Ecto neural progenitor cell (in vitro differentiated cells): ENCODE results near the gene TMEM209.

Experiments
- DNase-seq: peaks from one replicate; pipeline ENCODE4 v3.0.0-alpha.2; 2018; ENCODE audit warnings: low spot score

The TMEM209 gene

DNA sequence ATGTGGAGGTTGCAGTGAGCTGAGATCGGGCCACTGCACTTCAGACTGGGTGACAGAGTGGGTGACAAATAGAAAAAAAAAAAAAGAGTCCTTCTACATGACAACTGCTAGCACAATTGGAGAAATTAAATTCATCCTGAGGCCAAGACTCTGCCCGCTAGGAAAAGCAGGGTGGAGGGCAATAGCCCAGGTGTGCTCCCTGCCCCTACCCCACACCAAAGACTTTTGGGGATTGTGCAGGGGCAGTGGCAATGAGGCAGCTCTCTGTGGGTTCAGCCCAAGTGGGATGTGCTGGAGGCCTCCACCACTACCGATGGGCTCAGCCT is 61.3 kb downstream of the TMEM209 start:
- DNase-seq = no peak

DNA sequence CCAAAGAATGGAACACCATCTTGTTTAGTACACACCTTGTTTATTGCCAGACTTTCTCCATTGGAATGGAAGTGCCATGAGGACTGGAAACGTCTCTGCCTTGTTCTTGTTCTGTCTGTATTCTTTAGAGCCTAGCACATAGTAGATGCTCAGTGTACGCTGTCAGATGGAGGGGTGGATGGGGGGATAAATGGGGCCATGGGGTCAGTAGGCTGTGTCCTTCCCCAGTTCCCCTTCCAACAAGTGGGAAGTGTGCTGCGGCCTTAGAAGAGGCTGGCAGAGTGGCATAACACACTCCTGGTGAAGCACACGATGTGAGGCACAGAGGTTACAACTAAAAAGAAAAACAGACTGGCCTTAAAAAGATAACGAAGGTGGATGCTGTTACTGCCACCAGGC is 61.9 kb downstream of the TMEM209 start:
- no peak for DNase-seq

DNA sequence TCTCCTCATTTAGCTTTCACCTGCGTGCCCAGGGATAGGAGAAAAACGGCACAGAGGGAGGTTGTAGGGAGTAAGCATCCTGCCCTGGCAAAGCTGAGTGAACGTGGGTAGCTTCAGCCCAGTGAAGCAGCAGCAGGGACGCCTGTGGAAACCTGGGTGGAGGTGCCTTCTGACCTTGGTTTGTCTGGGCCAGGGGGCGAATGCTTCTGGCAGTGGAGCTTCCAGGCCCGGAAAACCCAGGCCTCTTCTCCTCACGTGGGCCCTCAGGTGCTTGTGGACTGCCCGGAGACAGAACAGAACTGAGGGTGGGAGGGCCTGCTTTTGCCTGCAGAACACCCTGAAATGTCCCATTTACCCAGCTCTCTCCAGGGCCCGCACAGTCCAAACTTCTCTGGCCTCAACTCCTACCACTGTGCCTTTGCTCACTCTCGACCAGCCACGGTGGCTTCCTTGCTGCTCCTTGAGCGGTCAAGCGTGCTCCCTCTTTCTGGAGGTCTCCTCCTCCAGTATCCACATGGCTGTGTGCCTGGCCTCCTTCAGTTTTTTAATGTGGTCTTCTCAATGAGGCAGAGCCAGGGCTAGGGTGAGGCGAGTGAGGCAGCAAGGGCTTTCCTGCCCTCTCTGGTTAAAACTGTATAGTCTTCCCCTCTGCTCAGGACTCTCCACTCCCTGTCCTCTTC is 62.4 kb downstream of the TMEM209 start:
- DNase-seq = no peak

DNA sequence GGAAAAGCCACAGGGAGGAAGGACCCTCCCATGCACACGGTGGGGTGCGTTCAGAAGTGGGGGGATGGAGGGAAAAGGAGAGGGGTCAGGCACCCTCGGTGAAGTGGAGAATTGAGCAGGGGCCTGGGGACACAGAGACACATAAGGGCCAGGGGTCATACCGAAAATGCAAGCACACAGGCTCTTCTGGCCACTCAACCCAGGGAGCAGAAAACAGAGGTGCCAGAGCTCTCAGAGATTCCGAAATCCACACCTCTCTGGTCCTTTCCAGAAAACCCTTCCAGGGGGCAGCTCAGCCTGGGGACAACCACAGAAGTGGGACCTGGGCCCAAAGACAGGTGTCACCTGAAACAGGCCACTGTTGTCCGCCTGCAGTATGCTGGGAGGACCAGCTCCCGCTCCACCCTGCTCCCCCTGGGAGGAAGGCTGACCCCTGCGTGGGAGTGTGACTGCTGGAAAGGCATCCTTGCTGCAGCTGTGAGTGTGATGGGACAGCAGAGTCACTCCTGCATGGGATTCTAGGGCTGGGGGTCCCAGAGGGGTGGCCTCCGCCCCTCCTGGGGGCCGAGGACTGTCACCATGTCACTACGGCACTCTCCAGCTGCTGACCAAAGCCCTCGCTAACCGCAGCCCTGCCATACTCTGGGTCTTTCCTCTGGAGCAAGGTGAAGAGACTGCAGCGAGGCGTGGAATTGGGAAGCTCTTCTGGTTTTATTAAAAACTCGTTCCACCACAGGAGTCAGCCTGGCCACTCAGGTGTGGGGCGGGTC is 63.1 kb downstream of the TMEM209 start:
- no peak for DNase-seq

DNA sequence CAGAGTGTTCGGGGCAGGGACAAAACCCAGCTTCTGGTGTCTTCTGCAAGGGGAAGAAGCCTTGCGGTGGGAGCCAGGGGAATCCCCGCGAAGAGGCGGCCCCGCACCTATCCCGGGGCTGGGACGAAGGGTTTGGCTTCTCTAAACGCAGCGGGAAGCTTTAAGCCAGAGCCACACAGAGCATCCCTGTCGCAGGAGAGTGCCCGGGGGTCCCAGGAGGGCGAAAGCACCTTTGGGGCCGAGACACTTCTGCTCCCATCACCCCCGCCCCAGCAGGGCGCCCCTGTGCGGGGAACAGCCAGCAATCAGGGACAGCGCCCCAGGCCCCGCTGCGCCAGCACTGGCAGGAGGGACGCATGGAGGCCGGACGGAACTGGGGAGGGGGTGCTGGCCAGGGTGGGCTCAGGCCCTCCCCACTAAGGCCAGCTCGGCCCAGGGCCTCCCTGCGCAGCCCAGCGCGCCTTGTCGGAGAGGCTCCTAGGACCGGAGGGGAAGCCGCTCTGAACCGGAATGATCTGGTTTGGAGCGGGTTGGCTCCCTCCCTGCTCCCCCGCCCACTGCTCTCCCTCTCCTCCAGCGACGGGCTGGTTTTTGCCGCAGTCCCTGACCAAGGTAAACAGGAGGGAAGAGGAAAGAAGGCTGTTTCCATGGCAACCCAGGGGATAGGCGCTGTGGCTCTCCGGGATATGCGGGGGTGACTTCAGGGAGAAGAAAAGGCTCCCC is 63.9 kb downstream of the TMEM209 start:
- DNase-seq = peak; percentile 88

DNA sequence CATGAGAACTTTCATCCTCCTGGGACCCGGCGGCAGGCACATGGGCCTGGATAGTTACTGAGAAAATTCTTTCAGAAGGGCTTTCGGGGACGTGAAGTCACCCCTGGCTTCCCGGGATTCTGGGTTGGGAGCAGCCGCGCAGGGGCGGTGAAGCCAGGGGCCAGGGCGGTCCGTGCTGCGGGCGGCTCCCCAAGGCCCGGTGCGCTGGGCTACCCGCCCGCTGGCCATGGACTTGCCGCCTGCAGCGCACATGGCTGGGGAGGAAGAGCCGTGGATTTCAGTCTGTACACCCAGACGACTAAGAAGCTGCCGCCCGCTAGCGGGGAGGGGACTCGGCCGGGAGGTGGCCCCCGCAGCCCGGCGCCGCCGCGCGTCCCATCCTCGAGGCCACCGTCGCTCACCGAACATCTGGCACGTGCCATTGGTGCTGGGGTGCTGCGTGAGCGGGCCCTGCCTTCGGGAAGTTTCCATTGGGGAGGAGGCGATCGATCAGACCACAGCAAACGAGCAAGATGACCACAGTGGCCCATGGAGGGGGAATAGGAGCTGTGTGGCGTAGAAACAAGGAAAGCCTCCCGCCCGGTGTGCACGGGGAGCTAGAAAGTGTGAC is 64.5 kb downstream of the TMEM209 start:
- DNase-seq = no peak

DNA sequence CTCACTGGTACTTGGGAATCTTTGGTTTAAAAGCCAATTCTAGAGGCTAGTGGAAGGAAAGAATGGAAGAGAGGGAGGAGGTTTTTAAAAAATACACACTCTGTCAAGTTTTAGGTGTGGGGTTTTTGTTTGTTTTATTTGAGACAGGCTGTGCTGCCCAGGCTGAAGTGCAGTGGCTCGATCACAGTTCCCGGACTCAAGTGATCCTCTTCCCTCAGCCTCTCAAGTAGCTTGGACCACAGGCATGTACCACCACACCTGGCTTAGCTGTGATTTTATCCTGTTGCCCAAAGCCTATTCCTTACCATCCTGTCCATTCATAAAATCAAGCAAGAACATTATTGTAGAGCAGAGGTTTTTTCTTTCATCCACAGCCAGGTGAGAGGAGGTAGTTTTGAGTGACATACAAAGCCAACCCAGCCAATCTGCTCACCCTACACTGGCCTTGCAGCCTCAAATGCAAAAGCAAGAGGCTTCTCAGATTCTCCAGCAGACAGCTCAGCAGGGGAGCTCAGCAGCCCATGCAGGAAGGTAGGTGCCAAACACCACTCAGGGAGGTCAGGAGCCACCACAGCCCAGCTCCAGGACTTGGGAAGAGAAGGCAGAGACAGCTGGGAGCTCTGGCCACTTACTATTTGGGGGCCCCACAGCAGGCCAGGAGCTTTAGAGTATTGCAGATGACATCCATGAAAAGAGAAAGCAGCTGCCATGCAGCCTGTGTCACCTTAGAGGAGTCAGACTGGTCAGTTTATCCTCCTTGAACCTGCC is 65.8 kb downstream of the TMEM209 start:
- DNase-seq = no peak

DNA sequence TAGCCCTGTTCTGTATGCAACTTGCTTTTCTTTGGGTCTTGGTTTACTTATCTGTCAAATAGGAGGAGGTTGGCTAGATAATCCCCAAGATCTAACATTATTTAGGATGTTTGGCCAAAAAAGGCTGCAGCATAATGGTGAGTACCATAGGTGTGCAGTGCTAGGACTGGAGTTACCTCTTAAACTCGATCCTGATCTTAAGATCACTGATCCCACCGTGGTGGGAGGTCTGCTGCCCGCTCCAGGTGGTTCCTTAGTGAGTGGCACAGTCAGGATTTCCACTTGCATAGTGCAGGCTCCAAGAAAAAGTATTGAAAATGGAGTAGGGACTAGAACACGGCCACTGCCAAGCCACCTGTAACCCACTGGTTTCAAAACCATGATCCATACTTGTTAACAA is 68.0 kb downstream of the TMEM209 start:
- no peak for DNase-seq

DNA sequence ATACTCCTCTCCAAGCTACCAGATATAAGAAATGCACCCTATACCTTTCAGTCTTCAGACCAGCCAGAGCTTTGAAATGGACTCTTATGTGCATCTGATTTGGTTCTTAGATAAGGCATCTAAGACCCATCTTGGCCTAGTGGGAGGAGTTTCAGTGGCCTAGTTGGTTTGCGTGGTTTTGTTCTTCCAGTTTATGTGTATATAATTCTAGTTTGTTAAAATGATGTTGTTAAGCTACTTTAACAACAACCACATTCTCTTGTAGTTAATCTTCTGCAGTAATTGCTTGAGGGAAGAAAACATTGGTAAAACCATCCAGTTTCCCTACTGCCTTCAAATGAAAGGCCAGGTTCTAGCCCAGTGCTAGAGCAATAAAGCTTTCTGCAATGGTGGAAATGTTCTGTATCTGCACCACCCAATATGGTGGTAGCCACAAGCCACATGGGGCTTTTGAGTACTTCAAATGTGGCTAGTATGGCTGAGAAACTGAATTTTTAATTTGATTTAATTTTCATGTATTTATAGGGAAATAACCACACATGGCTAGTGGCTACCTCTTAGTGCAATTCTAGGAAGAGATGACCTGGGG is 68.5 kb downstream of the TMEM209 start:
- DNase-seq = no peak

DNA sequence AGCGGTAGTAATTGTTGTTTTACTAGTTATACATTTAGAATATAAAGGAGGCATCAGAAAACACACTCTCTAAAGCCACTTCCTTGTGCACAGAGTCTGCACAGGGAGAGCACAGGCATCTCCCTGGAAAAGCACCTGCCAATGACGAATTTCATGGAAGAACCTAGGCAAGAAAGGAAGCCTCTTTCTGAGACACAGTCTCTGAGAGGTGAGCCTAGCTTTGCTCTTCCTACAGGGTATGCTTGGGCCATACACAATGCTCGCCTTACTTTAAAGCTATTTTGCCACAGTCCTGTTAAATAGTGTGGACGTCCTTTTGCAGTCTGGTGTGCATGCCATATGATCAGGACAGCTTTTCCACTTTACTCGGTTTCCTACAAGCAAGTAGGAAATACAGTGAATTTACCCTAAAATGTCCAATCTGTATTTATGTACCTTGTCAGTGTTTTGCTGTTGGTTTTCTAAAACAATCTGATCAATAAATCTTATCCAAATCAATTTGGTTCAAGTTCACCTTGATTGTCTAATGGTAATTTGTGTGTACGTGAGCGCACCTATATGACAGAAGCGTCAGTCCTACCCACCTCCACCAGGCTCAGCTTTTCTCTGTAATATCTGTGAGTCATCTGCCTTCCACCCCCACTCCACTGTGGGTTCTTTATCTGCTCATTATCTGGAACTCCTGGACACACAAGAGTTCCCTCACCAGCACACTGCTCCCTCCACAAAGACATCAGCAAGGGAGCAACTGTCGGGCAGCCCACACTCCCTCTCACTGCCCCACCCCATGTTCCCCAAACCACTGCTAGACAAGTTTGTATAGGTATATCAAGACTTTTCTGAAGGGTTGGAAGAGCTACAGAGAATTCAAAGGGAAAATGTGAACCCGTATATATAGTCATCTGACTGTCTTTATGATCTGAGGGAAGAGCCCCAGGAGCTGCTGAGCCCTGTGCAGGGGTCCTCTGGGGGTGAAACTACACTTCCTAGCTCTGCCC is 69.7 kb downstream of the TMEM209 start:
- no peak for DNase-seq

DNA sequence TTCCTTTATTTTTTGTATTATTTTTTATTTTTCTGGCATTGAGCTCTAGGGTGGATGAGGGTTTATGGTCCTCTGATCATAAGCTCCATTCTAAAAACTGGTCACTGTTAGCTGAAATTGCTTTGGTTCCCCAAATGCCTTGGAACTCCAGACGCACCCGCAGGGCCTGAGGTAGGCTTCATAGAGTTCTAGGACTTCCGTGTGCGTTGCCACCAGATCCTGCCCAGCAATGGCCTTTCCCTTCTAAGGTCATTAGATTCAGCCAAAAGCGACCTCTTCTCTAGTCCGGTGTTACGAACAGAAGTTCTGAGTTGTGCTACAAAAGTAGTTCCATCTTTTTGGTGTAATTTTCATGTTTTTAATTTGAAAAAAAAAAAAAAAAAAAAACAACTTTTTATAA is 70.5 kb downstream of the TMEM209 start:
- no peak for DNase-seq

DNA sequence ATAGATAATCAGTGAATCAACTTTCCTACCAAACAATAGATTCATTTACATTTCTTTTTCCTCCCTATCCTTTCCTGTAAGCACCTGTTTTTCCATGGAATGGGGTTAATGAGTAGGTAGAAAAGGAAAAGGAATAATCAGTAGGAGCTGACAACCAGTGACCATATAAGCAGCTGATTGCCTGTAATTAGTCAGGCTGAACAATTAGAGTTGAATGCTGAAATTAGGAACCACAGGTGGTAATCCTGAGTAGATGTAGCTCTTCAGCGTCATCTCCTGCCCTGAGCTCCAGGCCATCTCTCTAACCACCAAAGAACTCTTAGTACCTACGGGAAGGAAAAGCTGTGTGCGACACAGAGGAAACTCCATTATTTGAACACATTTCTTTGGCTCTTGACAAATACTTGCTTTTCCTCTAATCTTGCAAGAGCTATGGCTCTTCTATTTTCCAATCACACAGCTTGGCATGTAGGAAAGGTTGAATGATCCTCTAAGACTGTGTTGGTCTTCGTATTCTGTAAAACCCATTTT is 71.0 kb downstream of the TMEM209 start:
- DNase-seq = no peak

DNA sequence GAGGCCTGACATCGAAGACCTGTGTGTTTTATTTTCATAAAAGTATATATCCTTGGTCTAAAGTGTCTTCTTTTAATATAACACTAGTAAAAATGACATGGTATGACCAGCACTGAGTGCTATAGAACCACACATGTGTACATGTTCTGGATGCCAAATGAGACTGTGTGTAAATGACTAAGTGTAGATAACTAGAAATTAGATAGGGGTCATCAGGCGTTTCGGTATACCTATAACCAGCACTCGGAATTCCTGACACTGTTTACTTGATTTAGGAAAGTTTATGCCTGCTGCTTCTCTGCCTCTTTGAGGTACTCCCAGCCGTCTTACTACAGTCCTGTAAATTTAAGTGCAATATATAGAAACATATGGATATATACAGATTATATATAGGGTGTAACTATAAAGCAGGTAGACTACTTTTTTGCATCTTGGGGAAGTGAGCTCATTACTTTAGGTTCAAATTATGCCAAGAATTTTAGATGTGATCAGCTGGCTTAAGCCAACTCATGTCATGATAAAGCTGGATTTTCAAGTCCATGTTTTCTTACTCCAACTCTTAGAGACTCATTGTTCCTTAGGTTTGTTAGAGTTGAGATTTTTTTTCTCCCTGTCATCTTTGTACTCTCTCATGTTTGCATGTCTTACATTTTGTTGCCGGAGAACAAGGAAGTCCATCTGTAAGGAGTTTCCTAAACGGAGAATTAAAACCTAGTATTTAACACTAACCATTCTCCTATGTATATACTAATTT is 72.0 kb downstream of the TMEM209 start:
- DNase-seq = no peak

DNA sequence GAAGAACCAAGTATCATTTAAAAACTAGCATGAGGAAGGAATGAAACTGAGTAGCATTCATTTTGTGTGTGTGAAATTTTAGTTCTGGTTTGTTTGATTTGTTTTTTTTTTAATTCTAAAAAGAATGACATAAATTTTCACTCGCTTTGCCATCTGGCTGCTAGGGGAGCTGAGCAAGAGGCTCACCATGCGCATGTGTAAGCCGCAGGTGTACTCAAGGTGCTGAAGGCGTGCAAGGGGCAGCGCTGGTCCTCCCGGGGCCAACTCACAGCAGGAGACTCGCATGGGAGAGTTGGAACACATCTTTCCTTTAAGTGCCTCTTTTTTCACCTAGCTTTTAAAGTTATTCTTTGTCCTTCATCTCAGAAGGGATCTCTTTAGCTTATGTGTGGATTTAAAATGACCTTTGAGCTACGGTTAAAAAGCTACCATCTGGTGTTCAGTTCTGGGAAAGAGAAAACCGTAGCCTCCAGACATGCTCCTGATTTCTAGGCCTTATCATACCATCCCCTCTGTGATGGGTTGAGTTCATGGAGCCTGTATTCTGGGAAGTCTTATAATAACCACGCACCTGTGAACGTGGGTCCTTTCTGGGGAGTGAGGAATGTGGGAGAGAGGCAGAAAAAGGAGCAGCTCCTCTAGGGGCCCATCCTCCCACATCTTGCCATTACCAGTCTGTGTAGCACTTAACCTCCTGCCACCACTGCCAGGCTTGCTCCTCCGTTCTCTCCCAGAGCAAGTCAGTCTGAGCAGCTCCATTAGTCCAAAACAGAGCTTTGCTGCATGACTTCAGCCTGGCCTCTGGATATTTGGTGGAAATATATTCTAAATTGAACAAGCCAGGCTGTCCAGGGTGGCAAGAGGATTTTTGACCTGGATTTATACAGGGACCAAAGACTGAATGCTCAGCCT is 73.0 kb downstream of the TMEM209 start:
- DNase-seq = no peak

DNA sequence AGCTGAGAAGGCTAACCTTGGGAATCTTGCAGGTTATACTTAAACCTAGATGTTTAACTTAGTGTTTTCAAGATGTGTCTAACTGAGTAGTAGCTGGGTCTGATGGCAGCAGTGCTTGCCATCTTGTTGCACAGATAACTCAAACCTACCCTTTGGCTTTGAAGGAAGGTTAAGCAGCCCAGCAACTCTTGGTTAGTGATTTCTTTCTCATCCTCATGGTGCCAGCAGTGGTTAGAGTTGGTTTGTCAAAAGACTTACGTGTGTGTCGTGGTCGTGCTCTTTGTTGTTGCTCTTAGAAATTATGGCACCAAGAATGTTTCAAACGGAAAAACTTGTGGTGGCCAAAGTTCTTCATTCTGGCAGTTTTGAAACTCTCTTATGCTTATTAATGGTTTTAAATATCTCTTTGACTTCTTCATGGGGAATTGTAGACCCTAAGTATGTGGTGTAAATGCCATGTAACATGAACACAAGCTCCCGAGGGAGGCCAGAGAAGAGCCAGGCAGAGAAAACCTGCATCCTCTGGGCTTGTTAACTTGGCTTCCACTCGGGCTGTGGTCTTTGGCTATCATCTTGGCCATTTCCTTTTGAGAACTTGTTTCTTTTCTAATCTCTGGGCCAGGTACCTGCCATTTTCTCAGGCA is 73.9 kb downstream of the TMEM209 start:
- DNase-seq = no peak

DNA sequence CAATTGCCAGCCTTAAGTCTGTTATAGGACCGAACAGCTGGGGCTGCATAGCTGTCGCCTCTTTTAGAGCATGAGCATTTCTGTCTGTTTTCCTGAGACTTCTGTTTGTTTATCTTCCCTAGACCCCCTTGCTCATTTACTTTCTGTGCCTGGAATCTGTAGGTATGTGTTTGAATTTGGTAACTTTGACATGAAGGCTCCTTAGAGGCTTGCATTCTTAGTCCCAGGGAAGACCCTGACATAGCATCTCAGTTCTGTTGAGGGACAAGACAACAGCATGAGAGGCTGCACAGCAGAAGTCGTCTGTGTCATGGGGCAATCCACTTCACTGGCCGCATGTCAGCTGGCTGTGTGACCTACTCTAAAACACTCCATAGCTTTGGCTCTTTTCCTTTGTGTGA is 76.2 kb downstream of the TMEM209 start:
- DNase-seq = no peak

DNA sequence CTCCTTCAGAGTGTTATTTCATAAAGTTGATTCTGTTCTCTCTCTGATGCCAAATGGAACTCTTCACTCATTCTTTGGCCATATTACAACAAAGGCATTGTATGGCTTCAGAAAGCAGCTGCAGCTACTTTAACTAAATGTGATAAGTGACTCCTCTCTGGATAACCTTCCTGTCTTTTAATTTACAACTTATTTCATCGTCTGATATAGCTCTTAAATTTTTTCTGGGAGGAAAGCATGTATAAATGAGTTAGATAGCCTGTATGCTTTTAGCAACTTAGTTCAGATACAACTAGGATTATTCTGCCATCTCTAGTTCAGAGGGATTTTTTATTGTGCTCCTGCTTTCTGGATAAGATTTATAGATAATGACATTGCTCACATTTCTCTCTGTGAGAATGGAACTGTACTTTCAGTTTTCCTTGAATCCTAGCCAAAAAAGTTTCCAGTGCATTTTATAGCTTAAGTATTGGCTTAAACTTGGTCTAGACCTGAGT is 77.3 kb downstream of the TMEM209 start:
- no peak for DNase-seq

DNA sequence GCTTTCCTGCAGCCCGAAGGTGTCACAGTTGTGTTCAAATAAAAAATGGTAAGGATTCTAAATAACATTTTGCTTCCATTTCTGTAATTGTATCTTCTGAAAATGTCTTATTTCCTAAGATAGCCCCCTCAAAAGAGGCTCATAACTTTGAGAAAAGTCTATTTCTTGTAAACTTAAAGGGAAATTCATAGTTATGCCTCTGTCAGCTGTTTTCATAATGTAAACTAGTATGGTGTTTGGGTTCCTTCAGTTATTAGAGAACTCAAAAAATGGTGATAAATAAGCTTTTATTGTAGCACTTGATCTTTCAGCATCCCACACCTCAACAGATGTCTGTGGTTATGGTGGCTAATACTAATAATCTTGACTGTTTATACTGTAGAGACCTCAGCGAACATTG is 77.8 kb downstream of the TMEM209 start:
- DNase-seq = no peak
